Thyroid gland (tissue), 4 donors: ENCODE measurements around the gene PPP3CB. TPM values are rescaled to one million over a fixed set of nuclear protein-coding genes. Genes with fewer than 3 reads are reported as not detected.

Source experiments
- DNase-seq, 2 donors: peaks; one replicate each; pipeline ENCODE4 v3.0.0-alpha.2; 2019
- H3K27ac ChIP-seq, 3 donors: fragments of 200-600 bp; sonication (generic); 1 replicate in 2 of 3; 2 replicates in 1 of 3; pipeline ENCODE4 v1.5.1; 2016 to 2019; ENCODE audit warnings: mild to moderate bottlenecking in 1 of 3, moderate library complexity in 1 of 3
- H3K27me3 ChIP-seq: fragments of 200-600 bp; sonication (generic); one replicate; pipeline ENCODE4 v1.5.1; 2019
- H3K36me3 ChIP-seq, 2 donors: fragments of 200-600 bp; sonication (generic); one replicate each; pipeline ENCODE4 v1.5.1; 2016 to 2019
- H3K4me1 ChIP-seq, 2 donors: fragments of 200-600 bp; sonication (generic); one replicate each; pipeline ENCODE4 v1.5.1; 2017 to 2019
- H3K4me3 ChIP-seq, 3 donors: fragments of 200-600 bp; sonication (generic); replicated peaks in 1 of 3; 1 replicate in 2 of 3; 2 replicates in 1 of 3; pipeline ENCODE4 v1.5.1; 2016; ENCODE audit warnings: mild to moderate bottlenecking in 1 of 3
- H3K9me3 ChIP-seq: fragments of 200-600 bp; sonication (generic); one replicate; pipeline ENCODE4 v1.5.1; 2017
- POLR2A ChIP-seq, 2 donors: fragments of 450-650 bp; IDR thresholded peaks; one replicate each; pipeline ENCODE4 v1.6.1; 2017; ENCODE audit warnings: antibody characterized with exemption in 2 of 2, mild to moderate bottlenecking in 2 of 2, moderate library complexity in 1 of 2
- WGBS, 2 donors: methylation state at CpG; one replicate each; pipeline ENCODE4 v1.1.5; 2017; 5-methylcytosine and 5-hydroxymethylcytosine counted together
- intact Hi-C: fragments of 100-400 bp; cut with DNase I; formaldehyde crosslinking; loops from one replicate; pipeline ENCODE4 v1.15.1; 2023
- total RNA-seq, 4 donors: library from RNA; depleted of rRNA; stranded (reverse); fragments of >200 nt; gene quantifications; one replicate each; pipeline ENCODE4 v1.2.3, GENCODE V29; 2016
- TF ChIP-seq, protein P1 (sequence below), 6 experiments: fragments of 200-600 bp in 3 of 6; fragments of 450-650 bp in 3 of 6; sonication (generic) in 3 of 6; IDR thresholded peaks; one replicate each; pipeline ENCODE4 v1.5.1; 2016 to 2019; ENCODE audit warnings: antibody characterized with exemption in 6 of 6, mild to moderate bottlenecking in 2 of 6, inconsistent platforms in 1 of 6, moderate library complexity in 1 of 6

PPP3CB gene
- total RNA-seq, 4 donors from 2014 or later: 36.4 to 45.2 (median 41.1) TPM

DNA sequence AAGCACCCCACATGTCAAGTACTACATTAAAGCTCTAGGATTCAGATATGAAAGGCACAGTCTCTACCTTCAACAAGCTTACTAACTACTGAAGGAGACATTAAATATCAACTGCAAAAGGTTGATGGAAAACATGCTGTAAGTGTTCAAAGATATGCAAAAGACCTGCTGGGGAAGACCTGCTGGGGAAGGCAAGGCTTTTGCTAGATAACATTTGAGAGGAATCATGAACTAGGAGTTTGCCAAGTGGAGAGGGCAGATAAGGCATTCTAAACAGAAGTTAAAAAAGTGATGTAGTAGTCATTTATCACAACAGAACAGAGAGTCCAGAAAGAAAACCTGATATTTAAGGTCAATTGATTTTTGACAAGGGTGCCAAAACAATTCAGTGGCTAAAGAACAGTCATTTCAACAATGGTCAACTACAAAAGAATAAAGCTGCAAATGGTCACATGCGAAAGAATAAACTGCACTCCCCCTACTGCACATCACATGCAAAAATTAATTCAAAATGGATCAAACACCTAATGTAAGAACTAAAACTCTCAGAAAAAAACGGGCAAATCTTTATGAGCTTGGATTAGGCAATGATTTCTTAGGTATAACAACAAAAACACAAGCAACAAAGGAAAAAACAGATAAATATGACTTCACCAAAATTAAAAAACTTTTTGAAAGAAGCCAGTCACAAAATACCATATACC is 39.5 kb downstream of the PPP3CB start:
- Histone ChIP-seq H3K27me3 (no peaks in the 10 kb centered on the region), H3K36me3 (peaks cover 0 to 5% of the 10 kb centered on the region in 2 donors), H3K9me3 (no peaks in the 10 kb centered on the region), H3K4me3 (no peak overlapping the region), H3K27ac (no peak overlapping the region), H3K4me1 (no peaks in the 10 kb centered on the region)
- WGBS, 2 donors: 93 to 96% methylated on average over 2 of the region's 2 CpGs
- DNase-seq: no peak
- TF ChIP-seq, protein P1, sequence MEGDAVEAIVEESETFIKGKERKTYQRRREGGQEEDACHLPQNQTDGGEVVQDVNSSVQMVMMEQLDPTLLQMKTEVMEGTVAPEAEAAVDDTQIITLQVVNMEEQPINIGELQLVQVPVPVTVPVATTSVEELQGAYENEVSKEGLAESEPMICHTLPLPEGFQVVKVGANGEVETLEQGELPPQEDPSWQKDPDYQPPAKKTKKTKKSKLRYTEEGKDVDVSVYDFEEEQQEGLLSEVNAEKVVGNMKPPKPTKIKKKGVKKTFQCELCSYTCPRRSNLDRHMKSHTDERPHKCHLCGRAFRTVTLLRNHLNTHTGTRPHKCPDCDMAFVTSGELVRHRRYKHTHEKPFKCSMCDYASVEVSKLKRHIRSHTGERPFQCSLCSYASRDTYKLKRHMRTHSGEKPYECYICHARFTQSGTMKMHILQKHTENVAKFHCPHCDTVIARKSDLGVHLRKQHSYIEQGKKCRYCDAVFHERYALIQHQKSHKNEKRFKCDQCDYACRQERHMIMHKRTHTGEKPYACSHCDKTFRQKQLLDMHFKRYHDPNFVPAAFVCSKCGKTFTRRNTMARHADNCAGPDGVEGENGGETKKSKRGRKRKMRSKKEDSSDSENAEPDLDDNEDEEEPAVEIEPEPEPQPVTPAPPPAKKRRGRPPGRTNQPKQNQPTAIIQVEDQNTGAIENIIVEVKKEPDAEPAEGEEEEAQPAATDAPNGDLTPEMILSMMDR (IDR thresholded peaks at IDR 0.05): no peak
- no peak for TF ChIP-seq POLR2A (IDR thresholded peaks at IDR 0.05)
- intact Hi-C loops: no loop called here

DNA sequence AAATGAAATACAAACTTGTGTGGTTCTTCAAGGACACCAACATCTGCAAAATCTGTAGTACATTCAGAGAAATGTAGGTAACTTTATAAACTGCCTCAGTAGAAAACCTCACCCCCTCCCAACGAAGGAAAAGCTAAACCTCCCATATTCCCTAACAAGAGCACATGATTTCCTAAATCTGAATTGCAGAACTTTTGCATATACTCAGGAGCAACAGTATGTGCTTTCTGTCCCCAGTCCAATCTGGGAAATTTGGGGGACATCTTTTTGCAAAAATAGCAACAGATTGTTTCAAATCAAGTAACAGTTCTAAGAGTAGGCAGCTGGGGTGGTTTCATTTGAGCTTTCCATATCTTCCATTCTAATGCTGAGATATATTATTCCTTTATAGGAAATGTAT is 46.7 kb downstream of the PPP3CB start:
- TF ChIP-seq POLR2A (IDR thresholded peaks at IDR 0.05): no peak
- TF ChIP-seq, protein P1 (IDR thresholded peaks at IDR 0.05): no peak
- Histone ChIP-seq H3K36me3 (peaks cover 8 to 13% of the 10 kb centered on the region in 2 donors), H3K27ac (no peak overlapping the region), H3K9me3 (no peaks in the 10 kb centered on the region), H3K27me3 (no peaks in the 10 kb centered on the region), H3K4me3 (no peak overlapping the region), H3K4me1 (no peaks in the 10 kb centered on the region)
- intact Hi-C loops: no loop called here
- no peak for DNase-seq
- WGBS, 2 donors: 97 to 100% methylated on average over 1 of the region's 1 CpG

DNA sequence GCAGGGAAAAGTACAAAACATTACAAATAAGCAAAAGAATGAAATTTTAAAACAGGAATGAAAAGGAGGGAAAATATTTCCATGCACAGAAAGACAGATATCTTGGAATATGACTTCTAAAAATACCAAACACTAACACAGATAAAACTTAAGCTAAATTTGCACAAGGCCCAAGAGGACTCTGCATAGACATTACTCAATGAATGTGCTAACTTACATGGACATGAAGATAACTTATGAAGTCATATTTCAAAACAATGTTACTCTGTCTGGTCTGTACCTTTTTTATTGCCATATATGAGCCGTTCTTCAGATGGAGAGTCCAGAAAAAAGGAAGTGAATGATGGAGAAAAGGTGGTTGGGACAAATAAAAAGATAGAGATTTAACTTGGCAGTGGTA is 47.4 kb downstream of the PPP3CB start:
- intact Hi-C loops: no loop called here
- 87 to 92% methylated on average over 1 of the region's 1 CpG for WGBS, 2 donors
- Histone ChIP-seq H3K27me3 (no peaks in the 10 kb centered on the region), H3K4me1 (no peaks in the 10 kb centered on the region), H3K36me3 (peaks cover 8 to 11% of the 10 kb centered on the region in 2 donors), H3K4me3 (no peak overlapping the region), H3K27ac (no peak overlapping the region), H3K9me3 (no peaks in the 10 kb centered on the region)
- DNase-seq: no peak
- TF ChIP-seq, protein P1 (IDR thresholded peaks at IDR 0.05): no peak
- no peak for TF ChIP-seq POLR2A (IDR thresholded peaks at IDR 0.05)

DNA sequence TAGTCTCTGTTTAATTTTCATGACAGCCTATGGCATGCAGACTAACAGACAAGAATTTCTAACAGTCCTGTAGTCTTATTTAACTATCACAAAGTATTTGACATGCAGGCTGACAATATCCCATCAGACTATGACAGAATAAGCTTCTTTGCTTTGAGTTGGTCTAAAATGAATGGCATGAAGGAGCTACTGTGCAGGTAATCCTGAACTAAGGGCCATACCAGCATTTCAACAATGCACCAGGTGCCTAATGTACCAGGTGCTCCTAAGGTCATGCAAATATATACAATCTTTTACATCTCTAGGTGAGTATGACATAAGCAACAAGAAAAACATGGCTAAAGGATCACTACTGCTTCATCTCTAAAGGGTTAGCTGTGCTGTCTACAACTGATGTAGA is 48.9 kb downstream of the PPP3CB start:
- no peak overlapping the region for H3K4me3 ChIP-seq
- H3K27ac ChIP-seq: no peak overlapping the region
- no peaks in the 10 kb centered on the region for H3K27me3 ChIP-seq
- TF ChIP-seq, protein P1 (IDR thresholded peaks at IDR 0.05): no peak
- no peak for TF ChIP-seq POLR2A (IDR thresholded peaks at IDR 0.05)
- intact Hi-C loops: no loop called here
- no peaks in the 10 kb centered on the region for H3K4me1 ChIP-seq
- no peaks in the 10 kb centered on the region for H3K9me3 ChIP-seq
- no peak for DNase-seq
- H3K36me3 ChIP-seq: peaks cover 8% of the 10 kb centered on the region in 2 donors

DNA sequence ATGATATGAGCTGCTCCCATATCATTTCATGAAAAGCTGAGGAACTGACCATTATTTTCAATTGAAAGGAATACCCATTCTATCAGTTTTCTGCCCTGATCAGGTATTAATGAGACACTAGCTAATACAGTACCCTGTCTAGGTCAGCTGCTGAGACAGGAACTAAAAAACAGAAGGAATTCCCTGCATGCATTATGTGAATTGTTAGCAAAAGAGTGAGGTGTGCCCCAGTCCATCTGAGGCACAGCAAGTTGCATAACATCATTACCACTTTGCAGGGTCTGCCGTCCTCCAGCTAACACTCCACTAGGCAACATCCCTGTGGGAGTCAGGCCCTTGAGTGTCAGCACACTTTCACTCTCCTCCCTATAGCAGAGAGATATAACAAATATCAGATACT is 51.4 kb downstream of the PPP3CB start:
- intact Hi-C loops: no loop called here
- 100% methylated on average over 1 of the region's 1 CpG for WGBS, 2 donors

More for the DNA sequence above, 51.4 kb downstream of the PPP3CB start:
- Histone ChIP-seq H3K4me3 (no peak overlapping the region), H3K27me3 (no peaks in the 10 kb centered on the region), H3K9me3 (no peaks in the 10 kb centered on the region), H3K27ac (no peak overlapping the region), H3K4me1 (no peaks in the 10 kb centered on the region), H3K36me3 (peaks cover 8% of the 10 kb centered on the region in 2 donors)
- TF ChIP-seq, protein P1 (IDR thresholded peaks at IDR 0.05): no peak
- TF ChIP-seq POLR2A (IDR thresholded peaks at IDR 0.05): no peak
- no peak for DNase-seq
